Ishikawa (cell line): ENCODE data around the gene ZSWIM3.

ENCODE experiments used
- CEBPB ChIP-seq: IDR thresholded peaks from 2 replicates; pipeline ENCODE4 v1.6.1; 2012
- CREB1 ChIP-seq: IDR thresholded peaks from 2 replicates; pipeline ENCODE4 v1.6.1; 2012; ENCODE audit warnings: low read depth
- EGR1 ChIP-seq: IDR thresholded peaks from 2 replicates; pipeline ENCODE4 v1.6.1; 2012
- EP300 ChIP-seq: IDR thresholded peaks from 2 replicates; pipeline ENCODE4 v1.6.1; 2012; ENCODE audit warnings: borderline replicate concordance
- FOXM1 ChIP-seq: IDR thresholded peaks from 2 replicates; pipeline ENCODE4 v1.6.1; 2012; ENCODE audit warnings: low read depth, borderline replicate concordance
- NFIC ChIP-seq: IDR thresholded peaks from 2 replicates; pipeline ENCODE4 v1.6.1; 2012
- RAD21 ChIP-seq: IDR thresholded peaks from 2 replicates; pipeline ENCODE4 v1.6.1; 2012; ENCODE audit warnings: low read depth
- TAF1 ChIP-seq: IDR thresholded peaks from 2 replicates; pipeline ENCODE4 v1.6.1; 2012; ENCODE audit warnings: low read depth, mild to moderate bottlenecking
- TCF12 ChIP-seq: IDR thresholded peaks from 2 replicates; pipeline ENCODE4 v1.6.1; 2012; ENCODE audit warnings: low read depth
- TEAD4 ChIP-seq: IDR thresholded peaks from 2 replicates; pipeline ENCODE4 v1.6.1; 2012
- YY1 ChIP-seq: IDR thresholded peaks from 2 replicates; pipeline ENCODE4 v1.6.1; 2012; ENCODE audit warnings: low read depth
- ZBTB7A ChIP-seq: IDR thresholded peaks from 2 replicates; pipeline ENCODE4 v1.6.1; 2012; ENCODE audit warnings: low read depth
- TF ChIP-seq, protein P1 (sequence below): IDR thresholded peaks from 2 replicates; pipeline ENCODE4 v1.6.1; 2012
- TF ChIP-seq, protein P2 (sequence below): IDR thresholded peaks from 2 replicates; pipeline ENCODE4 v1.6.1; 2012
- TF ChIP-seq, protein P3 (sequence below): IDR thresholded peaks from 2 replicates; pipeline ENCODE4 v1.6.1; 2012; ENCODE audit warnings: low read depth, mild to moderate bottlenecking

The ZSWIM3 gene

DNA sequence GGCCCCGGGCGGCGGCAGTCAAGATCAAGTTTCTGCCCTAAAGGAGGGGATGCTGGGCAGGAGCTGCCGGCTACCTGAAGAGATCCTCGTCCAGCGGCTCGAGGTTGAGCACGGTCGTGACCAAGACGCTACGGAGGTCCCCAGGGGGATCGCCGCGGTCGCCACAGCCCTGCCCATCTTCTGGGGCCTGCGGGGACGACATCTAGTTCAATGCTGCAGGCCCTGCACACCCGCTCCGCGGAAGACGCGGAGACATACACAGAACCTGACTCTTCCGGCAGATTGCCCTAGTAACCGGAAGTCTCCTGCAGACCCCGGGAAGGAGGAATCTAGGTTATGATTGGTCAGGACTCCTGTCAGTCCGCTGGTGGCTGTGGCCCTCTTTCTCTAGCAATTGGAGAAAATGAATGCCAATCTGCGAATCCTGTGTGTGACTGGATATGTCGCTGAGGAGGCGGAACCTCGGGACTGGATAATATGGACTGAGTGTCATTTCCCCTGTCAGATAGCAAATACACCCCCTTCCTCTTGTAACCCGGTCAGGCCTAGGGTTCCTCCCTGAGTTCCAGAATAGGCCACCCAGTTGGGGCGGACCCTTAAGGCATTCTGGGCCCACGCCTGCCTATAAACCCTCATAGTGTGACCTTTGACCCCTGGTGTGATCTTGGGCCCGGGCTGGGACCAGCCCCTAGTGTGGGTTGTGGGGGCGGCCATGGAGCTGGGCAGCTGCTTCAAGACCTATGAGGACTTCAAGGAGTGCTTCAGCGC, at the start of gene ZSWIM3, which contains the start of gene ACOT8:
TSS of gene ZSWIM3 (plus strand) at position 501 of the 768 bp plus-strand sequence. CDS start at position 713, 212 bp downstream.
TSS of gene ACOT8 (minus strand) at position 279 of the 768 bp plus-strand sequence. CDS start at position 202, 77 bp downstream.
- TF ChIP-seq EGR1 (0 out of 2 replicates have a peak, but pooled peaks have one; percentile 25), EP300 (peak; percentile 34; the same call in 1 of the 2 replicates), YY1 (peak; percentile 41; the same call in 1 of the 2 replicates), FOXM1 (no peak), TAF1 (peak; percentile 91), CREB1 (peak; percentile 56; the same call in 1 of the 2 replicates)
- TF ChIP-seq, protein P1, sequence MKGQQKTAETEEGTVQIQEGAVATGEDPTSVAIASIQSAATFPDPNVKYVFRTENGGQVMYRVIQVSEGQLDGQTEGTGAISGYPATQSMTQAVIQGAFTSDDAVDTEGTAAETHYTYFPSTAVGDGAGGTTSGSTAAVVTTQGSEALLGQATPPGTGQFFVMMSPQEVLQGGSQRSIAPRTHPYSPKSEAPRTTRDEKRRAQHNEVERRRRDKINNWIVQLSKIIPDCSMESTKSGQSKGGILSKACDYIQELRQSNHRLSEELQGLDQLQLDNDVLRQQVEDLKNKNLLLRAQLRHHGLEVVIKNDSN = no peak
- TF ChIP-seq, protein P2, sequence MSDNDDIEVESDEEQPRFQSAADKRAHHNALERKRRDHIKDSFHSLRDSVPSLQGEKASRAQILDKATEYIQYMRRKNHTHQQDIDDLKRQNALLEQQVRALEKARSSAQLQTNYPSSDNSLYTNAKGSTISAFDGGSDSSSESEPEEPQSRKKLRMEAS = peak; percentile 60
- TF ChIP-seq, protein P3, sequence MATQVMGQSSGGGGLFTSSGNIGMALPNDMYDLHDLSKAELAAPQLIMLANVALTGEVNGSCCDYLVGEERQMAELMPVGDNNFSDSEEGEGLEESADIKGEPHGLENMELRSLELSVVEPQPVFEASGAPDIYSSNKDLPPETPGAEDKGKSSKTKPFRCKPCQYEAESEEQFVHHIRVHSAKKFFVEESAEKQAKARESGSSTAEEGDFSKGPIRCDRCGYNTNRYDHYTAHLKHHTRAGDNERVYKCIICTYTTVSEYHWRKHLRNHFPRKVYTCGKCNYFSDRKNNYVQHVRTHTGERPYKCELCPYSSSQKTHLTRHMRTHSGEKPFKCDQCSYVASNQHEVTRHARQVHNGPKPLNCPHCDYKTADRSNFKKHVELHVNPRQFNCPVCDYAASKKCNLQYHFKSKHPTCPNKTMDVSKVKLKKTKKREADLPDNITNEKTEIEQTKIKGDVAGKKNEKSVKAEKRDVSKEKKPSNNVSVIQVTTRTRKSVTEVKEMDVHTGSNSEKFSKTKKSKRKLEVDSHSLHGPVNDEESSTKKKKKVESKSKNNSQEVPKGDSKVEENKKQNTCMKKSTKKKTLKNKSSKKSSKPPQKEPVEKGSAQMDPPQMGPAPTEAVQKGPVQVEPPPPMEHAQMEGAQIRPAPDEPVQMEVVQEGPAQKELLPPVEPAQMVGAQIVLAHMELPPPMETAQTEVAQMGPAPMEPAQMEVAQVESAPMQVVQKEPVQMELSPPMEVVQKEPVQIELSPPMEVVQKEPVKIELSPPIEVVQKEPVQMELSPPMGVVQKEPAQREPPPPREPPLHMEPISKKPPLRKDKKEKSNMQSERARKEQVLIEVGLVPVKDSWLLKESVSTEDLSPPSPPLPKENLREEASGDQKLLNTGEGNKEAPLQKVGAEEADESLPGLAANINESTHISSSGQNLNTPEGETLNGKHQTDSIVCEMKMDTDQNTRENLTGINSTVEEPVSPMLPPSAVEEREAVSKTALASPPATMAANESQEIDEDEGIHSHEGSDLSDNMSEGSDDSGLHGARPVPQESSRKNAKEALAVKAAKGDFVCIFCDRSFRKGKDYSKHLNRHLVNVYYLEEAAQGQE = no peak

DNA sequence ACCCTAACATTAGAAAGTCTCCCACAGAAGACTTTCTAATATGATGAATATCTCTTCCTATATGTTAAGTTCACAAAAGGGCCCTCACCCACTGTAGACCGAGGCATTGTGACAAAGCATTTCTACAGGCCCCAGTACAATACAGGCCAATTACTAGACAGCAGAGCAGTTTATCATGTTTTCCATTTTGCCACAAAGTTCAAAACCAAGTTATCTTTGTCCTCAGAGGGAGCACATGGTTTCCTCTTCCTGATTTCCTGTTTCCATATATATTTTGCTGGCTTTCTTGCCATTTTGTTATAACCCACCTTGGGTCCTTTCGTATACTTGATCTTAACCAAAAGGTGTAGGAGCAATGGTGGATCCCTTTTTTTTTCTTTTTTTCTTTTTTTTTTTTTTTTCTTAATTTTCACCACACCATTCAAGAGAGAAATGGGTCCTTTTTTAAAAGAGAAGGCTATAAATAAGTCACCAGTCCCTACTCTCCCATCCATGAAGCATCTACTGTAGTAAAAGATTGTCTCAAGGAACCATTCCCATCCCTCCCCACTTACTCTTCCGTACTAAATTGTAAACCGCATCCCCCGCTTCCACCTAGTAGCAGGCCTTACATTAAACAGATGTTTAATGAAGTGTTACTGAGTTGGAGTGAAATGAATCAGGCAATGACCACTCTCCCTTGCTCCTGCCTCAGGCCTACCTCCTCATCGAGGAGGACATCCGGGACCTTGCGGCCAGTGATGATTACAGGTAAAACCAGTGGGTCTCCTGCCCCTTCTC, 47.0 kb upstream of the ZSWIM3 start:
- TF ChIP-seq, protein P1 = no peak
- TF ChIP-seq ZBTB7A (no peak), CREB1 (no peak), TCF12 (no peak), EGR1 (no peak), TEAD4 (no peak), CEBPB (no peak), NFIC (no peak), EP300 (no peak), RAD21 (no peak), YY1 (no peak), FOXM1 (no peak), TAF1 (no peak)
- TF ChIP-seq, protein P3 = no peak
- TF ChIP-seq, protein P2 = no peak

DNA sequence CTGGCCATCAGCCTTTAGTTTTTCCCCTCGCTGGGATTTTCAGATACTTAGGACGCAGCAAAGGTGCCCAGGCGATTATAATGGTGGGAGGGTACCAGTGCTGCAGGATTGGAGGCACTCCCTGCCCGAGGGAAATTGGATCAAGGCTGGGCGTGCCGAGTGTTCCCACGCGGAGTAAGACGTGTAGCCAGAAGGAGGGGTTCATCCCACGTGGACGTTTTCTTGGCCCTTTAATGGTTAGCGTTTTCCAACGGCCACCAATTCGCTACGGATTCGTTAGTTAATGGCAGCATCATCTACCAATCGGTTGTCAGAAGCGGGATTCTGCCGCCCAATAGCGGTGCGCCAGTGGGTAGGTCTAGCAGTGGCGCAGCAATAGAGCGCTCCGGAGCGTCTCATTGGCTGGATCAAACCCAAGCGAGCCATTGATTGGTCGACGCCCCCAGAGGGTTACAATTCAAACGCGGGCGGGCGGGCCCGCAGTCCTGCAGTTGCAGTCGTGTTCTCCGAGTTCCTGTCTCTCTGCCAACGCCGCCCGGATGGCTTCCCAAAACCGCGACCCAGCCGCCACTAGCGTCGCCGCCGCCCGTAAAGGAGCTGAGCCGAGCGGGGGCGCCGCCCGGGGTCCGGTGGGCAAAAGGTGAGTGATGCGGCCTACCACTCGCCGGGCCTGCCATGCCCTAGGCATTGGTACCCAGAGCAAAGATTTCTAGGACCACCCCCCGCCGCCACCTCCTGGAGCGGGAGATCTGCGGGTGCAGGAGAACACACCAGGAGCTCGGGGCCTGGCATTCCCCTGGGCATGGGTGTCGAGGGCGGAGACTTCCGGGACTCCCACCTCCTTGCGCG, 45.0 kb upstream of the ZSWIM3 start, which contains the start of gene UBE2C:
TSS of gene UBE2C (plus strand) at position 488 of the 849 bp plus-strand sequence. CDS start at position 540, 52 bp downstream.
- TF ChIP-seq EGR1 (no peak), YY1 (no peak), CREB1 (no peak), CEBPB (no peak), TAF1 (peak; percentile 86), EP300 (0 out of 2 replicates have a peak, but pooled peaks have one; percentile 25), RAD21 (no peak), FOXM1 (peak; percentile 100), TCF12 (0 out of 2 replicates have a peak, but pooled peaks have one; percentile 29), NFIC (no peak; the same call in 1 of the 2 replicates), TEAD4 (no peak), ZBTB7A (0 out of 2 replicates have a peak, but pooled peaks have one; percentile 37)
- TF ChIP-seq, protein P2 = peak; percentile 84
- TF ChIP-seq, protein P3 = no peak
- TF ChIP-seq, protein P1 = peak; percentile 94
